NCI-H2227 (cell line): ENCODE measurements around the gene KIAA1755.
A peak's percentile ranks its signal among the peaks of the same experiment; 100 is the strongest.
"Not testable (repeated sequence)": the region's sequence is repeated elsewhere in the genome, so short reads cannot be mapped to it uniquely, and the experiment has no call there.

ENCODE experiments used
- DNase-seq: peaks from one replicate; lab custom pipeline; 2025; ENCODE audit not compliant: unreplicated experiment; lab: John Stamatoyannopoulos, UW

KIAA1755 gene

GRCh38 chr20:38291966-38292365 lies 31.4 kb upstream of the KIAA1755 start:
- DNase-seq, result no peak

- no peak for DNase-seq
These were observed 30.6 kb upstream of the KIAA1755 start for GRCh38 chr20:38290829-38291814.

- no peak for DNase-seq
These were observed 26.3 kb upstream of the KIAA1755 start for GRCh38 chr20:38286586-38287531.

GRCh38 chr20:38284893-38285444 lies 24.4 kb upstream of the KIAA1755 start:
- no peak for DNase-seq

- not testable (repeated sequence) for DNase-seq
These were observed 23.6 kb upstream of the KIAA1755 start for GRCh38 chr20:38284066-38284650.

- DNase-seq, result no peak
These were observed 22.7 kb upstream of the KIAA1755 start for GRCh38 chr20:38283236-38283635.

GRCh38 chr20:38281176-38281915 lies 20.8 kb upstream of the KIAA1755 start:
- not testable (repeated sequence) for DNase-seq

GRCh38 chr20:38278763-38279162 lies 18.2 kb upstream of the KIAA1755 start:
- no peak for DNase-seq

- peak; percentile 28 for DNase-seq
These were observed 17.6 kb upstream of the KIAA1755 start for GRCh38 chr20:38278131-38278530.

GRCh38 chr20:38277691-38278090 lies 17.2 kb upstream of the KIAA1755 start:
- no peak for DNase-seq

- DNase-seq, result no peak
These were observed 16.8 kb upstream of the KIAA1755 start for GRCh38 chr20:38277285-38277684.

- no peak for DNase-seq
These were observed 15.4 kb upstream of the KIAA1755 start for GRCh38 chr20:38275815-38276550.

GRCh38 chr20:38272961-38273360 lies 12.4 kb upstream of the KIAA1755 start:
- DNase-seq, result no peak

GRCh38 chr20:38272398-38272797 lies 11.9 kb upstream of the KIAA1755 start:
- DNase-seq, result no peak

- DNase-seq, result no peak
These were observed 11.1 kb upstream of the KIAA1755 start for GRCh38 chr20:38271608-38272120.

- DNase-seq, result no peak
These were observed 10.5 kb upstream of the KIAA1755 start for GRCh38 chr20:38270869-38271605.

- no peak for DNase-seq
These were observed 9.2 kb upstream of the KIAA1755 start for GRCh38 chr20:38269715-38270114.

- no peak for DNase-seq
These were observed 8.5 kb upstream of the KIAA1755 start for GRCh38 chr20:38269040-38269439.
